HG03066 (cell line): Measurements from ENCODE around the gene GNG7.
"Not testable (repeated sequence)": the region's sequence is repeated elsewhere in the genome, so short reads cannot be mapped to it uniquely, and the experiment has no call there.

Source experiments
- ATAC-seq: cut with Tn5 transposase; IDR thresholded peaks from one replicate; pipeline ENCODE4 v1.9.1; 2021; ENCODE audit warnings: low read depth; ENCODE audit not compliant: unreplicated experiment

Gene GNG7

GRCh38 chr19:2714102-2714501 lies 11.6 kb upstream of the GNG7 start:
- not testable (repeated sequence) for ATAC-seq

- not testable (repeated sequence) for ATAC-seq
These were observed 10.7 kb upstream of the GNG7 start for GRCh38 chr19:2713170-2713569.

- ATAC-seq, result no peak
These were observed 9.3 kb upstream of the GNG7 start for GRCh38 chr19:2711875-2712205.

GRCh38 chr19:2711172-2711874 lies 8.8 kb upstream of the GNG7 start:
- no peak for ATAC-seq

GRCh38 chr19:2706251-2706650 lies 3.8 kb upstream of the GNG7 start:
- no peak for ATAC-seq

GRCh38 chr19:2703691-2704216 lies 1.3 kb upstream of the GNG7 start:
- ATAC-seq, result no peak

GRCh38 chr19:2703077-2703437 lies 563 bp upstream of the GNG7 start:
- ATAC-seq, result no peak

GRCh38 chr19:2701361-2702169 lies 929 bp downstream of the GNG7 start:
- no peak for ATAC-seq

GRCh38 chr19:2700660-2701360 lies 1.7 kb downstream of the GNG7 start:
- no peak for ATAC-seq

- no peak for ATAC-seq
These were observed 2.9 kb downstream of the GNG7 start for GRCh38 chr19:2699413-2700140.

- ATAC-seq, result no peak
These were observed 8.3 kb downstream of the GNG7 start for GRCh38 chr19:2694196-2694595.

- ATAC-seq, result no peak
These were observed 8.9 kb downstream of the GNG7 start for GRCh38 chr19:2693492-2694160.

GRCh38 chr19:2691951-2692350 lies 10.5 kb downstream of the GNG7 start:
- no peak for ATAC-seq

GRCh38 chr19:2690856-2691255 lies 11.6 kb downstream of the GNG7 start:
- ATAC-seq, result no peak

- no peak for ATAC-seq
These were observed 16.1 kb downstream of the GNG7 start for GRCh38 chr19:2686360-2686759.

- no peak for ATAC-seq
These were observed 17.2 kb downstream of the GNG7 start for GRCh38 chr19:2685204-2685704.

- ATAC-seq, result no peak
These were observed 19.0 kb downstream of the GNG7 start for GRCh38 chr19:2683430-2684003.

- no peak for ATAC-seq
These were observed 21.7 kb downstream of the GNG7 start for GRCh38 chr19:2680808-2681207.

- ATAC-seq, result no peak
These were observed 23.1 kb downstream of the GNG7 start for GRCh38 chr19:2679439-2679838.

GRCh38 chr19:2678948-2679347 lies 23.5 kb downstream of the GNG7 start:
- not testable (repeated sequence) for ATAC-seq
